ENCODE results near the gene METTL9. TPM values are rescaled to one million over a fixed set of nuclear protein-coding genes. Genes with fewer than 3 reads are reported as not detected.

METTL9 gene
- total and polyA plus RNA-seq, 2 of the 13 experiments (the other 11 are each of a cell fraction or from before 2014, with no cell fraction given) = 123 to 204 TPM

DNA sequence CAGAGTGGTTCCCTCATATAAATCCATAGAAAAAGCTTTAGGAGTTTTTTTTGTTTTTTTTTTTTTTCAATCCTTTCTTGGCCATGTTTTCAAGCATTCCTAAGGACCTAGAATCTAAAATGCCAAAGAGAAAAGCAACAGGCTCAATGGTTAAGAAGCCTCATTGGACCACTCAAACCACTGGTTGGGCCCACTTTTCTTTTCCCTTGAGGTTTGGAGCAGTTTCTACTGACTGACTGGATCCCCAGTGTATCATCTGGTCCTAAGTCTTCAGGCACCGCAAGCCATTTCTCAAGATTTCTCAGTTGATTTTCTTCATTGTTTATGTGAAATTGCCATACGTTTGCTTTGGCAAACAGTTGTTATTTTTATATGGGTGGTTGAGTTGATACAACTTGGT lies 14.4 kb downstream of the METTL9 start:
- no TSS peak for BruUV-seq (replicated peaks)
- Histone ChIP-seq H4K20me1 (ENCODE audit: insufficient read depth, low read length) (no peaks in the 10 kb centered on the region), H3K27me3 (ENCODE audit: control insufficient read depth in 1 of 2, insufficient read depth in 2 of 2, low read length in 2 of 2) (no peaks in the 10 kb centered on the region), H3K9me3 (ENCODE audit: low read length) (no peaks in the 10 kb centered on the region), H3K9ac (ENCODE audit: insufficient read depth, low read depth, low read length) (no peak overlapping the region), H3K4me1 (ENCODE audit: insufficient read depth, low read length) (peaks cover 26% of the 10 kb centered on the region), H3K4me3 (replicated peaks in 1 of 3; ENCODE audit: insufficient read depth in 1 of 3, low read depth in 2 of 3, low read length in 3 of 3) (no peak overlapping the region), H3K4me2 (ENCODE audit: low read depth, low read length) (no peak overlapping the region), H2AFZ (ENCODE audit: low read length) (no peak overlapping the region), H3K36me3 (replicated peaks in 1 of 2; ENCODE audit: control insufficient read depth in 1 of 2, insufficient read depth in 2 of 2, low read length in 2 of 2) (peaks cover 0 to 10% of the 10 kb centered on the region in 2 experiments; a peak in 4 of 5 replicates), H3K27ac (ENCODE audit: extremely low read length, insufficient read depth, low read length) (no peak overlapping the region), H3K79me2 (ENCODE audit: insufficient read depth, low read length) (peaks cover 66% of the 10 kb centered on the region)
- in situ Hi-C loops (cut with HindIII; ENCODE audit: extremely low pct_ligation_motif_present, low pct_unique_long_range_greater_than_20kb) (no loop called here), intact Hi-C loops (cut with micrococcal nuclease; ENCODE audit: unreplicated experiment) (no loop called here)
- 98% methylated on average over 2 of the region's 2 CpGs for WGBS (ENCODE audit: low lambda C conversion rate)
- ChIA-PET CTCF (ENCODE audit: low intra/inter-chr PET ratio, low total read pairs) (no interaction called here), POLR2A (no interaction called here)
- TF ChIP-seq, protein P1, sequence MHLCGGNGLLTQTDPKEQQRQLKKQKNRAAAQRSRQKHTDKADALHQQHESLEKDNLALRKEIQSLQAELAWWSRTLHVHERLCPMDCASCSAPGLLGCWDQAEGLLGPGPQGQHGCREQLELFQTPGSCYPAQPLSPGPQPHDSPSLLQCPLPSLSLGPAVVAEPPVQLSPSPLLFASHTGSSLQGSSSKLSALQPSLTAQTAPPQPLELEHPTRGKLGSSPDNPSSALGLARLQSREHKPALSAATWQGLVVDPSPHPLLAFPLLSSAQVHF (CRISPR knock-in tag; IDR thresholded peaks at IDR 0.05) = no peak
- TF ChIP-seq, protein P2, sequence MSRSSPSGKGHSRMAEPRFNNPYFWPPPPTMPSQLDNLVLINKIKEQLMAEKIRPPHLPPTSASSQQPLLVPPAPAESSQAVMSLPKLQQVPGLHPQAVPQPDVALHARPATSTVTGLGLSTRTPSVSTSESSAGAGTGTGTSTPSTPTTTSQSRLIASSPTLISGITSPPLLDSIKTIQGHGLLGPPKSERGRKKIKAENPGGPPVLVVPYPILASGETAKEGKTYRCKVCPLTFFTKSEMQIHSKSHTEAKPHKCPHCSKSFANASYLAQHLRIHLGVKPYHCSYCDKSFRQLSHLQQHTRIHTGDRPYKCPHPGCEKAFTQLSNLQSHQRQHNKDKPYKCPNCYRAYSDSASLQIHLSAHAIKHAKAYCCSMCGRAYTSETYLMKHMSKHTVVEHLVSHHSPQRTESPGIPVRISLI (CRISPR knock-in tag; IDR thresholded peaks at IDR 0.05; ENCODE audit: borderline replicate concordance) = no peak
- TF ChIP-seq ZNF766 (CRISPR knock-in tag; IDR thresholded peaks at IDR 0.05; ENCODE audit: borderline replicate concordance) (no peak), XBP1 (CRISPR knock-in tag; IDR thresholded peaks at IDR 0.05) (no peak), ZNF260 (CRISPR knock-in tag; IDR thresholded peaks at IDR 0.05; ENCODE audit: borderline replicate concordance, low read depth) (no peak), BHLHE40 (IDR thresholded peaks at IDR 0.05; ENCODE audit: low read length) (no peak), HOXA5 (CRISPR knock-in tag; IDR thresholded peaks at IDR 0.05) (no peak), SOX6 (IDR thresholded peaks at IDR 0.05) (no peak), SOX6 (CRISPR knock-in tag; IDR thresholded peaks at IDR 0.05) (no peak), HES4 (CRISPR knock-in tag; IDR thresholded peaks at IDR 0.05; ENCODE audit: borderline replicate concordance) (no peak), ZNF343 (CRISPR knock-in tag; IDR thresholded peaks at IDR 0.05) (no peak), ZNF572 (CRISPR knock-in tag; IDR thresholded peaks at IDR 0.05) (no peak)
- no peak for DNase-seq (ENCODE audit: low spot score)
- no peak for FAIRE-seq
- ATAC-seq = no peak

All from HepG2 (cell line).